H1 (cell line): Measurements from ENCODE around the gene SEPTIN5.

Experiments used
- JUND ChIP-seq: IDR thresholded peaks from 2 replicates; pipeline ENCODE4 v1.6.1; 2011; ENCODE audit warnings: mild to moderate bottlenecking, improper control_type of control experiment, low read length
- POLR2A ChIP-seq, 2 experiments: IDR thresholded peaks; 1 replicate in 1 of 2; 2 replicates in 1 of 2; pipeline ENCODE4 v1.6.1; 2011; ENCODE audit warnings: low read depth in 2 of 2, low read length in 2 of 2, mild to moderate bottlenecking in 2 of 2; ENCODE audit errors: control extremely low read depth in 1 of 2
- ZNF274 ChIP-seq: IDR thresholded peaks from 2 replicates; pipeline ENCODE4 v1.7.0; 2012; ENCODE audit warnings: low read length, borderline replicate concordance; ENCODE audit errors: extremely low read depth
- TF ChIP-seq, protein P1 (sequence below): IDR thresholded peaks from 2 replicates; pipeline ENCODE4 v1.6.1; 2012; ENCODE audit warnings: inconsistent platforms

DNA sequence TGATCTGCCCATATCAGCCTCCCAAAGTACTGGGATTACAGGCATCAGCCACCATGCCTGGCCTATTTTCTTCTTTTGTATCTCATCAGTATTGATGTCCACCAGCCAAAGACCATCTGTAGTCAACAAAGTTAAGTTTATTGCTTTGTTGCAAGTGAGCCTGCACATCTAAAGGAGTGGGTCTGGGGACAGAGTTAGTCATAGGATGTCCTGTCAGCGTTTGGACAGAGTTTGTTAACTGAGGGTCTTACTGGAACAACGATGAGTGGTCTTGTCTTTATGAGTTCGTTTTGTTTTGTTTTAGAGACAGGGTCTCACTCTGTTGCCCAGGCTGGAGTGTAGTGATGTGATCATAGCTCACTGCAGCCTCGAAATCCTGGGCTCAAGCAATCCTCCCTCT is 40.6 kb upstream of the SEPTIN5 start:
- TF ChIP-seq POLR2A (IDR thresholded peaks at IDR 0.05; ENCODE audit: control extremely low read depth in 1 of 2, low read depth in 2 of 2, low read length in 2 of 2) = no peak
- no peak for TF ChIP-seq ZNF274
- no peak for TF ChIP-seq JUND
- TF ChIP-seq, protein P1, sequence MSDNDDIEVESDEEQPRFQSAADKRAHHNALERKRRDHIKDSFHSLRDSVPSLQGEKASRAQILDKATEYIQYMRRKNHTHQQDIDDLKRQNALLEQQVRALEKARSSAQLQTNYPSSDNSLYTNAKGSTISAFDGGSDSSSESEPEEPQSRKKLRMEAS = no peak
